HepG2 (cell line): ENCODE measurements around the gene TMEFF1. TPM values are rescaled to one million over a fixed set of nuclear protein-coding genes. Genes with fewer than 3 reads are reported as not detected.

Experiments used
- ATAC-seq: fragments of 200-7000 bp; cut with Tn5 transposase; 3 replicates; pipeline ENCODE4 v1.9.1; 2020; ENCODE audit warnings: mild to moderate bottlenecking, moderate library complexity
- BruUV-seq: library from RNA; stranded (reverse); fragments of 400-500 nt; replicated peaks from 2 replicates; lab custom pipeline; 2021; lab: Mats Ljungman, UMichigan
- CTCF ChIA-PET: fragments of 300-600 bp; formaldehyde crosslinking; extraction: SDS; loops from one replicate; lab custom pipeline; 2021; ENCODE audit warnings: low total read pairs, inconsistent platforms, low intra/inter-chr PET ratio; lab: Yijun Ruan, JAX
- POLR2A ChIA-PET: fragments of 350-600 bp; sonication (Branson Sonifier 250); formaldehyde crosslinking; loops from one replicate; lab custom pipeline; 2020; ENCODE audit warnings: antibody characterized with exemption, inconsistent platforms; lab: Yijun Ruan, JAX
- DNase-seq: peaks from one replicate; pipeline ENCODE4 v3.0.0-alpha.2; 2015; ENCODE audit warnings: low spot score
- FAIRE-seq: peaks from 3 replicates; lab custom pipeline; 2011; peaks lifted over from hg19 to GRCh38; lab: Jason Lieb, UNC
- H2AFZ ChIP-seq: one replicate; pipeline ENCODE4 v1.6.1; 2011; ENCODE audit warnings: low read length, inconsistent platforms
- H3K27ac ChIP-seq: fragments of 300-600 bp; 3 replicates; pipeline ENCODE4 v1.8.0; 2011; ENCODE audit warnings: mixed run types, mild to moderate bottlenecking, mixed read lengths, low read length, inconsistent platforms; ENCODE audit not compliant: insufficient read depth; ENCODE audit errors: extremely low read length
- H3K27me3 ChIP-seq, 2 experiments: fragments of 200-600 bp in 1 of 2; 2 replicates in 1 of 2; 3 replicates in 1 of 2; pipeline versions ENCODE4 v1.6.0 to v1.8.0; 2011; ENCODE audit warnings: low read length in 2 of 2, mild to moderate bottlenecking in 2 of 2, moderate library complexity in 2 of 2, inconsistent platforms in 1 of 2; ENCODE audit not compliant: insufficient read depth in 2 of 2, control insufficient read depth in 1 of 2
- H3K36me3 ChIP-seq, 2 experiments: fragments of 200-600 bp in 1 of 2; replicated peaks in 1 of 2; 2 replicates in 1 of 2; 3 replicates in 1 of 2; pipeline versions ENCODE4 v1.5.1 to v1.8.0; 2011; ENCODE audit warnings: low read length in 2 of 2, inconsistent platforms in 1 of 2; ENCODE audit not compliant: insufficient read depth in 2 of 2, control insufficient read depth in 1 of 2
- H3K4me1 ChIP-seq: 2 replicates; pipeline ENCODE4 v1.5.1; 2012; ENCODE audit warnings: low read length, inconsistent platforms; ENCODE audit not compliant: insufficient read depth
- H3K4me2 ChIP-seq: 2 replicates; pipeline ENCODE4 v1.6.0; 2011; ENCODE audit warnings: low read depth, low read length, inconsistent platforms
- H3K4me3 ChIP-seq, 3 experiments: fragments of 200-600 bp in 1 of 3; sonication (generic), shearing (Covaris generic) in 1 of 3; replicated peaks in 1 of 3; 2 replicates each; pipeline ENCODE4 v1.5.1; 2011 to 2016; ENCODE audit warnings: low read length in 3 of 3, inconsistent platforms in 2 of 3, low read depth in 2 of 3, mild to moderate bottlenecking in 2 of 3, control low read depth in 1 of 3, mixed read lengths in 1 of 3; ENCODE audit not compliant: insufficient read depth in 1 of 3
- H3K79me2 ChIP-seq: one replicate; pipeline ENCODE4 v1.6.1; 2011; ENCODE audit warnings: low read length, inconsistent platforms; ENCODE audit not compliant: insufficient read depth
- H3K9ac ChIP-seq: 2 replicates; pipeline ENCODE4 v1.6.0; 2011; ENCODE audit warnings: mild to moderate bottlenecking, low read depth, low read length, inconsistent platforms; ENCODE audit not compliant: insufficient read depth
- H3K9me3 ChIP-seq: 2 replicates; pipeline ENCODE4 v1.5.1; 2012; ENCODE audit warnings: mild to moderate bottlenecking, low read length
- H4K20me1 ChIP-seq: 2 replicates; pipeline ENCODE4 v1.6.0; 2011; ENCODE audit warnings: inconsistent platforms, mild to moderate bottlenecking, low read length, moderate library complexity; ENCODE audit not compliant: insufficient read depth
- ARNT2 ChIP-seq: sonication (generic); formaldehyde crosslinking; IDR thresholded peaks from 2 replicates; pipeline ENCODE4 v1.8.0; 2022; ENCODE audit warnings: mild to moderate bottlenecking, low read depth, missing genetic modification reagents, moderate library complexity
- DPF2 ChIP-seq: sonication (generic); formaldehyde crosslinking; IDR thresholded peaks from 2 replicates; pipeline ENCODE4 v1.4.0; 2020; ENCODE audit warnings: mild to moderate bottlenecking, low read depth, missing genetic modification reagents, borderline replicate concordance
- NR2C2 ChIP-seq: sonication (generic); formaldehyde crosslinking; IDR thresholded peaks from 2 replicates; pipeline ENCODE4 v1.4.0; 2020; ENCODE audit warnings: missing genetic modification reagents, mild to moderate bottlenecking, moderate library complexity, borderline replicate concordance
- RXRA ChIP-seq: sonication (generic); formaldehyde crosslinking; IDR thresholded peaks from 2 replicates; pipeline ENCODE4 v1.5.1; 2020; ENCODE audit warnings: missing genetic modification reagents
- THAP11 ChIP-seq: IDR thresholded peaks from 2 replicates; pipeline ENCODE4 v1.6.1; 2016; ENCODE audit warnings: missing biosample characterization, missing genetic modification reagents
- ZBTB42 ChIP-seq: sonication (generic); formaldehyde crosslinking; IDR thresholded peaks from 2 replicates; pipeline ENCODE4 v1.5.0; 2020; ENCODE audit warnings: mild to moderate bottlenecking, missing genetic modification reagents
- ZMYM4 ChIP-seq: sonication (generic); formaldehyde crosslinking; IDR thresholded peaks from 2 replicates; pipeline ENCODE4 v1.8.1; 2023; ENCODE audit warnings: mild to moderate bottlenecking, missing genetic modification reagents
- ZNF225 ChIP-seq: sonication (generic); formaldehyde crosslinking; IDR thresholded peaks from 2 replicates; pipeline ENCODE4 v1.4.0; 2020; ENCODE audit warnings: mild to moderate bottlenecking, missing genetic modification reagents
- ZNF567 ChIP-seq: sonication (generic); formaldehyde crosslinking; IDR thresholded peaks from 2 replicates; pipeline ENCODE4 v1.8.1; 2023; ENCODE audit warnings: mild to moderate bottlenecking, missing genetic modification reagents, borderline replicate concordance
- ZNF577 ChIP-seq: sonication (generic); formaldehyde crosslinking; IDR thresholded peaks from 2 replicates; pipeline ENCODE4 v1.4.0; 2020; ENCODE audit warnings: mild to moderate bottlenecking, low read depth, missing genetic modification reagents, borderline replicate concordance
- ZNF780A ChIP-seq: sonication (generic); formaldehyde crosslinking; IDR thresholded peaks from 2 replicates; pipeline ENCODE4 v1.8.0; 2022; ENCODE audit warnings: mild to moderate bottlenecking, missing genetic modification reagents, moderate library complexity
- WGBS: methylation state at CpG from one replicate; pipeline ENCODE4 v1.1.6; 2017; ENCODE audit warnings: low lambda C conversion rate; 5-methylcytosine and 5-hydroxymethylcytosine counted together
- in situ Hi-C: cut with HindIII; loops from 2 replicates; pipeline ENCODE4 v1.10.0; 2017; ENCODE audit warnings: low pct_unique_long_range_greater_than_20kb; ENCODE audit not compliant: extremely low pct_ligation_motif_present
- intact Hi-C: fragments of 100-400 bp; cut with micrococcal nuclease; formaldehyde crosslinking; loops from one replicate; pipeline ENCODE4 v1.10.0; 2022; ENCODE audit not compliant: unreplicated experiment
- polyA plus RNA-seq, 8 experiments: library from polyadenylated mRNA; depleted of rRNA in 3 of 8; stranded (reverse) in 7 of 8; unstranded in 1 of 8; fragments of >200 nt; fragmentation: Illumina TruSeq in 4 of 8; extraction: Trizol in 4 of 8; gene quantifications; 2 replicates each; pipeline versions ENCODE4 v1.2.1 to v1.2.3, GENCODE V29; 2011 to 2016; ENCODE audit warnings: low read depth in 4 of 8, missing spikeins in 1 of 8, mixed read lengths in 1 of 8; ENCODE audit not compliant: insufficient read depth in 1 of 8
- total RNA-seq, 5 experiments: library from RNA; depleted of rRNA; stranded (reverse); fragments of >200 nt; fragmentation: Illumina TruSeq; extraction: Trizol; gene quantifications; 2 replicates each; pipeline ENCODE4 v1.2.3, GENCODE V29; 2016; ENCODE audit warnings: low read depth in 1 of 5
- TF ChIP-seq, protein P1 (sequence below): sonication (generic); formaldehyde crosslinking; IDR thresholded peaks from 2 replicates; pipeline ENCODE4 v1.9.0; 2021; ENCODE audit warnings: missing genetic modification reagents, mild to moderate bottlenecking, borderline replicate concordance
- TF ChIP-seq, protein P2 (sequence below): sonication (generic); formaldehyde crosslinking; IDR thresholded peaks from 2 replicates; pipeline ENCODE4 v1.4.0; 2020; ENCODE audit warnings: missing genetic modification reagents
- TF ChIP-seq, protein P3 (sequence below): IDR thresholded peaks from 2 replicates; pipeline ENCODE4 v1.6.1; 2012; ENCODE audit warnings: low read length, improper control_type of control experiment

The TMEFF1 gene
- total and polyA plus RNA-seq, 2 of the 13 experiments (the other 11 are each of a cell fraction or from before 2014, with no cell fraction given), result 0.87 to 1.9 TPM

DNA sequence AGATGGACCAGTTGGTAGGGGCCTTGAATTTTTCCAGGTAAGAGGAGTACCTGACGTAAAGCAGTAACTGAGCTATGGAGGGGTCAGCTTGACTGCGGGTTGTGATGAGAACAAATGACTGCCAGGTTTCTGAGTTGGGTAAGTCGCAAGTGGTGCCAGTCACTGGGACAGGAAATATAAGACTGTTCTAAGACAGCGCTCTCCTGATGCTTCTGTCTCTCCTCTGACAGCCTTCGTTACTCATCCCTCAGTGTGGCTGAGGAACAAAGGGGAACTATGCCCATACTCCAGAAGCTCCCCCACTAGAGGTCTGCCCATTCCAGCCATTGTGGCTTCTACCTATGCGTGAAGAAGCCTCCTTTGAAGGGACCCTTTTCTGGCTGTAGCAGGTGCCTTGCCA, 118.2 kb downstream of the TMEFF1 start:
- Histone ChIP-seq H3K36me3 (no peaks in the 10 kb centered on the region), H3K9ac (no peak overlapping the region), H3K9me3 (no peaks in the 10 kb centered on the region), H3K4me3 (no peak overlapping the region), H2AFZ (no peak overlapping the region), H3K4me2 (no peak overlapping the region), H3K27ac (no peak overlapping the region), H3K79me2 (no peaks in the 10 kb centered on the region), H3K27me3 (no peaks in the 10 kb centered on the region), H4K20me1 (no peaks in the 10 kb centered on the region), H3K4me1 (peaks cover 18% of the 10 kb centered on the region)
- CTCF ChIA-PET, result no interaction called here
- TF ChIP-seq, protein P1, sequence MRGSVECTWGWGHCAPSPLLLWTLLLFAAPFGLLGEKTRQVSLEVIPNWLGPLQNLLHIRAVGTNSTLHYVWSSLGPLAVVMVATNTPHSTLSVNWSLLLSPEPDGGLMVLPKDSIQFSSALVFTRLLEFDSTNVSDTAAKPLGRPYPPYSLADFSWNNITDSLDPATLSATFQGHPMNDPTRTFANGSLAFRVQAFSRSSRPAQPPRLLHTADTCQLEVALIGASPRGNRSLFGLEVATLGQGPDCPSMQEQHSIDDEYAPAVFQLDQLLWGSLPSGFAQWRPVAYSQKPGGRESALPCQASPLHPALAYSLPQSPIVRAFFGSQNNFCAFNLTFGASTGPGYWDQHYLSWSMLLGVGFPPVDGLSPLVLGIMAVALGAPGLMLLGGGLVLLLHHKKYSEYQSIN (CRISPR knock-in tag), result no peak
- no peak for TF ChIP-seq ZNF567 (CRISPR knock-in tag)
- TF ChIP-seq ZNF225, result no peak
- TF ChIP-seq, protein P2, sequence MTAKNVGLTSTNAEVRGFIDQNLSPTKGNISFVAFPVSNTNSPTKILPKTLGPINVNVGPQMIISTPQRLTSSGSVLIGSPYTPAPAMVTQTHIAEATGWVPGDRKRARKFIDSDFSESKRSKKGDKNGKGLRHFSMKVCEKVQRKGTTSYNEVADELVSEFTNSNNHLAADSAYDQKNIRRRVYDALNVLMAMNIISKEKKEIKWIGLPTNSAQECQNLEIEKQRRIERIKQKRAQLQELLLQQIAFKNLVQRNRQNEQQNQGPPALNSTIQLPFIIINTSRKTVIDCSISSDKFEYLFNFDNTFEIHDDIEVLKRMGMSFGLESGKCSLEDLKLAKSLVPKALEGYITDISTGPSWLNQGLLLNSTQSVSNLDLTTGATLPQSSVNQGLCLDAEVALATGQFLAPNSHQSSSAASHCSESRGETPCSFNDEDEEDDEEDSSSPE (CRISPR knock-in tag), result no peak
- TF ChIP-seq ZMYM4 (CRISPR knock-in tag), result no peak
- no peak for TF ChIP-seq RXRA (CRISPR knock-in tag)
- TF ChIP-seq, protein P3, sequence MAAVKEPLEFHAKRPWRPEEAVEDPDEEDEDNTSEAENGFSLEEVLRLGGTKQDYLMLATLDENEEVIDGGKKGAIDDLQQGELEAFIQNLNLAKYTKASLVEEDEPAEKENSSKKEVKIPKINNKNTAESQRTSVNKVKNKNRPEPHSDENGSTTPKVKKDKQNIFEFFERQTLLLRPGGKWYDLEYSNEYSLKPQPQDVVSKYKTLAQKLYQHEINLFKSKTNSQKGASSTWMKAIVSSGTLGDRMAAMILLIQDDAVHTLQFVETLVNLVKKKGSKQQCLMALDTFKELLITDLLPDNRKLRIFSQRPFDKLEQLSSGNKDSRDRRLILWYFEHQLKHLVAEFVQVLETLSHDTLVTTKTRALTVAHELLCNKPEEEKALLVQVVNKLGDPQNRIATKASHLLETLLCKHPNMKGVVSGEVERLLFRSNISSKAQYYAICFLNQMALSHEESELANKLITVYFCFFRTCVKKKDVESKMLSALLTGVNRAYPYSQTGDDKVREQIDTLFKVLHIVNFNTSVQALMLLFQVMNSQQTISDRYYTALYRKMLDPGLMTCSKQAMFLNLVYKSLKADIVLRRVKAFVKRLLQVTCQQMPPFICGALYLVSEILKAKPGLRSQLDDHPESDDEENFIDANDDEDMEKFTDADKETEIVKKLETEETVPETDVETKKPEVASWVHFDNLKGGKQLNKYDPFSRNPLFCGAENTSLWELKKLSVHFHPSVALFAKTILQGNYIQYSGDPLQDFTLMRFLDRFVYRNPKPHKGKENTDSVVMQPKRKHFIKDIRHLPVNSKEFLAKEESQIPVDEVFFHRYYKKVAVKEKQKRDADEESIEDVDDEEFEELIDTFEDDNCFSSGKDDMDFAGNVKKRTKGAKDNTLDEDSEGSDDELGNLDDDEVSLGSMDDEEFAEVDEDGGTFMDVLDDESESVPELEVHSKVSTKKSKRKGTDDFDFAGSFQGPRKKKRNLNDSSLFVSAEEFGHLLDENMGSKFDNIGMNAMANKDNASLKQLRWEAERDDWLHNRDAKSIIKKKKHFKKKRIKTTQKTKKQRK, result no peak
- TF ChIP-seq ZNF780A (CRISPR knock-in tag), result no peak
- no peak for TF ChIP-seq ARNT2
- no peak for TF ChIP-seq DPF2
- TF ChIP-seq ZNF577 (CRISPR knock-in tag), result no peak
- TF ChIP-seq NR2C2 (CRISPR knock-in tag), result no peak
- TF ChIP-seq THAP11, result no peak
- TF ChIP-seq ZBTB42, result no peak
- POLR2A ChIA-PET, result no interaction called here
- BruUV-seq, result no TSS peak
- no peak for DNase-seq
- WGBS, result 53% methylated on average over 5 of the region's 6 CpGs
- no peak for ATAC-seq
- in situ Hi-C loops (loop anchor here (5.0 to 25.0 kb wide), 4 partner anchors 84 to 1429 kb away; no protein-coding TSS in a partner anchor), intact Hi-C loops (no loop called here)
- no peak for FAIRE-seq
